Dedifferentiated amniotic fluid mesenchymal stem cell (primary cell): ENCODE data around the gene OR5J2.
"Not testable (repeated sequence)": the region's sequence is repeated elsewhere in the genome, so short reads cannot be mapped to it uniquely, and the experiment has no call there.

ENCODE experiments used
- DNase-seq: peaks from one replicate; pipeline ENCODE4 v3.0.0-alpha.2; 2016; ENCODE audit errors: extremely low spot score

Gene OR5J2

GRCh38 chr11:56176318-56176717, at the start of gene OR5J2:
Gene OR5J2 (plus strand): TSS chr11:56176618. CDS start chr11:56176618, 0 bp downstream.
- DNase-seq: no peak

DNA sequence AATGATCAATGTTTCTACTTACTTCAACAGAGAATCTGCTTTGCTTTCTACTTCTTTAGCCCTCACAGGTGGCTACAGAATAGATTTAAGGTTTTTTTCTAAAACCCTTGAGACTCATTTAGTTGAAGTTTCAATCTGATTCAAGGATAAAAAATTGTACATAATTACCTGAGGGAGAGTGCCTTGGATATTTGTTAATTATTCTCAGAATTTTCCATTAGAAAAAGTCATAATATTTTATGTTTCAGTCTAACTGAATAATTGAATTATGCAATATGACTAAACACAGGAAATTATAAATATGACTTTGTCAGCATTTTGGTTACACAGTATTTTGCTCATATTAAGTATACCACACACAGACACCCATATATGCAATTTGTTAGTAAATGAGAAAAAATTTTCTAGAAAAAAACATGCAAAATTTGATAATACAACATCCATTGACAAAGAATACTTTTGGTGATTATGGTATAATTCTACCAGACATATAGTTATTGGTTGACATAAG, 36.2 kb upstream of the OR5J2 start, which contains the start of gene OR8J3:
OR8J3 (minus strand) TSS at position 51 of the 511 bp plus-strand sequence. CDS start 2,483 bp downstream, outside the sequence.
- no peak for DNase-seq

DNA sequence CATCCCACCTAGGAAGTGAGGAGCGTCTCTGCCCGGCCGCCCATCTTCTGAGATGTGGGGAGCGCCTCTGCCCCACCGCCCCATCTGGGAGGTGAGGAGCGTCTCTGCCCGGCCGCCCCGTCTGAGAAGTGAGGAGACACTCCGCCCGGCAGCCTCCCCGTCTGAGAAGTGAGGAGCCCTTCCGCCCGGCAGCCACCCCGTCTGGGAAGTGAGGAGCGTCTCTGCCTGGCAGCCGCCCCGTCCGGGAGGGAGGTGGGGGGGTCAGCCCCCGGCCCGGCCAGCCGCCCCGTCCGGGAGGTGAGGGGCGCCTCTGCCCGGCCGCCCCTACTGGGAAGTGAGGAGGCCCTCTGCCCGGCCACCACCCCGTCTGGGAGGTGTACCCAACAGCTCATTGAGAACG, 32.7 kb upstream of the OR5J2 start:
- DNase-seq: not testable (repeated sequence)

- DNase-seq: no peak
These were observed 25.0 kb upstream of the OR5J2 start for GRCh38 chr11:56151376-56151775.

DNA sequence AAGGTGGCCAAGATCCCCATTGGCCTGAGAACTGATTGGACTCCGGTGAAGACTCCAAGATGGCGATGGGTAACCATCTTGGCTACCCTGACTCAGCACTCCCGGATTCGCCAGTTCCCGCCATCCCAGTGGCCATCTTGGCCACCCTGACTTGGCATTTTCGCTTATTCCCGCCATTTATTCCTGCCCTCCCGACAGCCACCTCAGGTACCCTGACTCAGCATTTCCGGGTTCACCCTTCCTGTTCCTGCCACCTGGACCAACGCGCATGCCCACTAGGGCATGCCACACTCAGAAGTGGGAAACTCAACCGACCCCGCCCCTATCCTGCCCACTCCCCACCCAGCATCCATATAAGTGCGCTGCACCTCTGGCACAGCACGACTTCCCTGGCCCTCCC, 24.1 kb upstream of the OR5J2 start:
- DNase-seq: no peak

GRCh38 chr11:56160217-56160616, 16.2 kb upstream of the OR5J2 start, which contains the start of gene OR8K5:
Gene OR8K5 (minus strand): TSS chr11:56160317. CDS start chr11:56160317, 0 bp downstream.
- no peak for DNase-seq

DNA sequence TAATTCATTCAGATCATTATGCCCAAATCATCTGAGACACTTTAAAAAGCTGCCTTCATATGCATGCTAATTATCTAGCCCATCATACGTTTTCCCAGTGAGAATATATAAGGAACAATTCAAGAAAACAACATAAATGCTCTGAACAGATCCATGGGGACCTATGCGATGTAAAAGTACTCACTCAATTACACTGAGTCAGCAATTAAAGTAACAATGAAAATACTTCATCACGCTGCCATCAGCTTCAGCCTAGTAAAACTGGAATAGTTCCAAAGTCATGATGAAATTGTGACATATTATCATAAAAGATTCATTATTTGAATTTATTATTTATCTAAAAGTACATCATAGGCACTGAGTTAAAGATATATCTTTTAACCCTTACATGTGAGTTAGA, 12.6 kb upstream of the OR5J2 start:
- no peak for DNase-seq

GRCh38 chr11:56172256-56172830, 4.1 kb upstream of the OR5J2 start:
- DNase-seq: no peak

DNA sequence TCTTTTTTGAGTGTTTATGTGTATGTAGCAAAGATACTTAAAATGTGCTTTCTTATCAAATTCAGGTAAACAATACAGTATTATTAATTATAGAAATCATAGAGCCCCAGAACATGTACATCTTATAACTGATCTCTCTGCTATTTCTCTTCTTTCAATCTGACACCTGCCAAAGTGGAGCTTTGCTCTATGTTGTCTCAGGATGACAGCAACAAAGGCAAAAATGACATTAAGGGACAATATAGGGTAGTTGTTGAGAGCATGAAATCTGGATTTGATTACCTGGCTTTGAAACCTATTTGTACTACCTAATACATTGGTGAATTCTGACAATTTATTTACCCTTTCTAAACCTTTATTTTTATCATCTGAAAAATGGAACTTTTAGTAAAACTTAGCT, 7.0 kb downstream of the OR5J2 start:
- no peak for DNase-seq

DNA sequence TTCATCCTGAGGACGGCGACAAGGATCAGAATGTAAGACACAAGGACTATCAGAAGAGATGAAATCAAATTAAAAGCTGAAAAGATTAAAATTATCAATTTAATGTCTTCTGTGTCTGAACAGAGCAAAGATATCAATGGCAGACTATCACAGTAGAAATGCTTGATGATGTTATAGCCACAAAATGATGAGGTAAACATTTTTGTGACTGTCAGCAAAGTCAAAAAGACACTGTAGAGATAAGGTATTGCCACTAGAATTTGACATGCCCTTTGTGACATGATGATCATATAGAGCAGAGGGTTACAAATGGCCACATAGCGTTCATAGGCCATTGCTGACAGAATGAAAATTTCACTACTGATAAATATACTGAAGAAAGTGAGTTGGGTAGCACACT, 12.2 kb downstream of the OR5J2 start:
- no peak for DNase-seq

- no peak for DNase-seq
These were observed 20.3 kb downstream of the OR5J2 start for GRCh38 chr11:56196705-56197104.

DNA sequence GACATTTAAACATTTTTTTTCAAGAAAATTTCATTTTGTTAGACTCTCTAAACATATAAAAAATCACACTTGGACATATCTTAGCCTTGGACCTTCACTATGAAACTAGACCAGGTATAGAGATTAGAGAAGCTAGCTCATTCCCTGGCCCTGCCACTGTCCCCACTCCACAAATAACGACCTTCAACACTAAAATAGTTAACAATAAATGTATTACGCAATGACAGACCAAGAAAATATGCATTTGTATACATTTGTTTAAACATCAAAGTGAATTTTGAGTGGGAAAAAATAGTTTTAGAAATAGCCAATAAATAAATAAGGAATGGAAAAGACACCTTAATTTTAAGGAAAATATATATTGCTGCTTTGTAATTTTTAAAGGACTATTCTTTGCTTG, 20.9 kb downstream of the OR5J2 start:
- no peak for DNase-seq

GRCh38 chr11:56207790-56208189, 31.4 kb downstream of the OR5J2 start:
- no peak for DNase-seq

DNA sequence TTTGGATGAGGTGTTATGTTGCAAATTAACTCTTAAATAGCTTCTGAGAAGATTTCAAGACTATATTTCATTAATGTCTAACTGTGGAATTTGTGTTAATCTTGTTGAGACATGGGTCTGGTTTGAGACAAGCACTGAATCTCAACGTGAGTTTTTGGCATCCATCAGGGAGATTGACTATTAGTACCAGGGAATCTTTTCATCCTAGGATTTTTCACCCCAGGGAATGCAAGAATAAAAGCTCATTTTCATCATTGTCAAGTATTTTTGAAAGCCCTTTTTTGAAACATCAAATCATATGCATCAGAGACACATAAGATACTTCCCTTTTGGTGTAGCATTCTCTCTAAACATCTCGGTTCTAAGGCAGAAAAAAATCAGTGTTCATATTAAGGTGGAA, 38.1 kb downstream of the OR5J2 start:
- no peak for DNase-seq

GRCh38 chr11:56219735-56220134, 43.3 kb downstream of the OR5J2 start:
- not testable (repeated sequence) for DNase-seq
